GM18867 (cell line): Measurements from ENCODE around the gene SLC6A12.

Experiments
- ATAC-seq: cut with Tn5 transposase; IDR thresholded peaks from one replicate; pipeline ENCODE4 v1.9.1; 2021; ENCODE audit warnings: mild to moderate bottlenecking, moderate library complexity; ENCODE audit not compliant: unreplicated experiment

Gene SLC6A12

DNA sequence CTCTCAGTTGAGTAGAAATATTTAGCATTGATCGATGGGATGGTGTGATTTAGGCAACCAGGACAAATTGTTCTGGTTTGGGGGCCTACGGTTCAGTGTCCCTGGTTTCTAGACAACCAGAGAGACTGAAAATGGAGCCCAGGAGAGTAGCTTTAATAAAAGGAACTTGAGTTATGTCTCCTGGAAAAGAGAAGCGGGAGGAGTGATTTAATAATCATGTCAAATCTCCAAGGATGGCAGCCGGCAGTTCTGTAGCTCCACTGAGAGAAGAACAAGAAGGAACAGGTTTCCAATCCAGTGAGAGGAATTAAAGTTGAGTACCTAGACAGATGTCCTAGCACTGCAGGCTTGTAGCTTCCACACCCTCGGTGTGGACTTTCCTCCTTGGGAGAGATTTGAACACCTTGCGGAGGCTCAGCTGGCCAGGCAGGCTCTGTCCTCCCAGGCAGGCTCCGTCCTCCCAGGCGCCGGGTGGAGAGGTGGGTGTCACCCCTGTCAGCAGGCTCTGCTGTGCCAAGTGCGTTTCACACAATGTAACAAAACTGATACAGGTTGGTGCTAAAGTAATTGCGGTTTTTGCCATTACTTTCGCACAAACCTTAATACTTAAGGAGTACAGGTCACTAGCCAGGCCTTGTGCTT lies 45.9 kb downstream of the SLC6A12 start:
- ATAC-seq, result no peak

GRCh38 chr12:166425-167075 lies 47.4 kb downstream of the SLC6A12 start:
- no peak for ATAC-seq

DNA sequence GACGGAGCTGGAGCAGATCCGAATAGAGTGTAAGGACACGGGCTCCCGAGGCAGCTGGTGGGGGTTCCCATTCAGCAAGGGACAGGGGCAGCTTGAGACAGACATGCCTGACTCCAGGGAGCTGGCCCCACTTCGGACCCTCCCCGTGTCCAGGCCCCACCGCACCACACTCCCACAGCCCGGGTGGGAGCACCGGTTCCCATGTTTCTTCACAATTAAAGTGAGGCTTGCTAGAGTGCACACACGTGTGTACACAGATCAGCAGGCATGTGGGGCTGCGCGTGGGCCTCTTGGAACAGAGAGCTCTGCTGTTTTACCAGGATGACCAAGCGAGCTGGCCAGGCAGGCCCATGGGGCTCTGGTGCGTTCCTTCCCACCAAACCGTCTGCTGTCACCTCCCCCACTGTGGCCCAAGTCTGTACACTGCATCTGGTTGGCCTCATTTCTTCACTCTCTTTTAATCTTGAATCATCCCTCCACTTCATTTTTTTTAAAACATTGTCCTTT lies 48.0 kb downstream of the SLC6A12 start:
- ATAC-seq, result no peak

GRCh38 chr12:164207-164606 lies 49.8 kb downstream of the SLC6A12 start:
- no peak for ATAC-seq

GRCh38 chr12:163406-163986 lies 50.5 kb downstream of the SLC6A12 start:
- ATAC-seq, result no peak

- ATAC-seq, result no peak
Observed at GRCh38 chr12:162467-163307, 51.3 kb downstream of the SLC6A12 start.

DNA sequence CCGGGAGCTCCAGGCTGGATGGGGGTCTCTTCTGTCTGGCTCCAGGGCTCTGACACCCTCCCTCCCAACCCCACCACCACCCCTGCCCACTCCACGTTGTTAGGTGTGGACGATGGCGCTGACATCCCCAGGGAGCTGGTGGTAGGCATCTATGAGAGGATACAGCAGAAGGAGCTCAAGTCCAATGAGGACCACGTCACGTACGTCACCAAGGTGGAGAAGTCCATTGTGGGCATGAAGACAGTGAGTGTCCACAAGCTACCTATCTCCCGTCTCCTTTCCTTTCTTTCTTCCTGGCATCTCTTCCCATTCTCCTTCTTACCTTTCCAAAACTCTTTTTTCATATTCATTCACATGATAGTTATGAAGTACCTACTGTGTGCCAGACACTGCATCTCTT lies 52.1 kb downstream of the SLC6A12 start:
- no peak for ATAC-seq

DNA sequence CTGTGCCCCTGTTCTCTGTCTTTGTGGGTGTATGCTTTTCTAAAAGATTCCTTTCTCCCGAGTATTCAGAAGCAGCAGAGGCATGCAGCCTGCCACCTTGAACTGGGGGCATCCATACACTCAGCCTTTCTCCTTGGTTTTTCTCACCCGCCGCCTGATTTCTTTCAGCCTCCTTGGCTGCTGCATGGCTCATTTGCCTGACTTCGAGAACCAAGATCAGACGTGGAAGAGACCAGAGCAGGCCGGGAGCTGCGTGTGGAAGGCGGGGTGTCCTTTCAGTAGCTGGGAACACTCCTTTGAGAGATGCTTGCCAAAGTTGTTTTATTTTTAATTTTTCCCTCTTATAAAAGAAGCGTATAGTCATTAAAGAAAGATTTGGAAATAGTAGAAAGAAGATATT lies 53.1 kb downstream of the SLC6A12 start:
- no peak for ATAC-seq

DNA sequence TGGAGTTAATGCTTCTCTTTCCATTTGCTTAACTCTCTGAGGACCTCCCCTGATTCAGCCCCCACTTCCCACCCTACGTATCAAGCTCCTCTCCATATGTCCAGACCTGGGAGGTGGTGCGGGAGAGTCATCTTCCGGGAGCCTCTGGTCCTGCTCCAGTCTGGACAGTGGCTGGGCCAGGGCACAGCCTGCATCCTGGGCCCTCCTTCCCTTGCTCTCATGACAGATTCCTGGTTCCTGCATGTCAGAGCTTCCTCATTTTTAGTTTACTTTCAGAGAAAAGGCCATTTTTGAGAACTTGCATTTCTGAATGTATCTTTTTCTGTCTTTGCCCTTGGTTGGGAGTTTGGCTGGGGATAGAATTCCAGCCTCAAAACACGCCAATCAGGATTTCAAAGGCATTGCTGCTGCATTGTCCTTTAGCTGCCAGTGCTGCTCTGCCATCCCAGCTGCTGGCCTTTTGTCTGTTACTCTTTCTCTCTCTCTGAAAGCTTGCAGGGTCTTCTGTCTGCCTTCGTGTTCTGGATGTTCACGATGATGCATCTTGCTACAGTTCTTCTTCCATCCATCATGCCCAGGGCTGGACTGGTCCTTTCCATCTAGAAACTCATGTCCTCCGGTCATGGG lies 54.7 kb downstream of the SLC6A12 start:
- ATAC-seq, result no peak

- no peak for ATAC-seq
Observed at GRCh38 chr12:157644-158043, 56.3 kb downstream of the SLC6A12 start.

DNA sequence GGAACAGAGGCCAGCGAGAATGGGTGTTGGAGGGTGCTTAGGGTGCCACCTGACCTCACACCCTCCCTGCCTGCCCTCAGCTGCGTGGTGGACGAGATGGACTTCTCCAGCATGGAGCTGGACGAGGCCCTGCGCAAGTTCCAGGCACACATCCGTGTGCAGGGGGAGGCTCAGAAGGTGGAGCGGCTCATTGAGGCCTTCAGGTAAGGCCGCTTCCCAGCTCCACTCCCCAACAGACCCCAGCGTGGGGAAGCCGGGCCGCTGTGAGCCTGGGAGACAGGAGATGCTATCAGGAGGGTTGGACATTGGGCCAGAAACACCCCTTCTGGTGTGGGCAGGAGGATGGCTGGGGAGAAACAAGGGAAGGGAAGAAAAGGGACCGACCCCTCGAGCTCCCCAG lies 57.0 kb downstream of the SLC6A12 start:
- ATAC-seq, result no peak

GRCh38 chr12:155646-156045 lies 58.3 kb downstream of the SLC6A12 start:
- ATAC-seq, result no peak

DNA sequence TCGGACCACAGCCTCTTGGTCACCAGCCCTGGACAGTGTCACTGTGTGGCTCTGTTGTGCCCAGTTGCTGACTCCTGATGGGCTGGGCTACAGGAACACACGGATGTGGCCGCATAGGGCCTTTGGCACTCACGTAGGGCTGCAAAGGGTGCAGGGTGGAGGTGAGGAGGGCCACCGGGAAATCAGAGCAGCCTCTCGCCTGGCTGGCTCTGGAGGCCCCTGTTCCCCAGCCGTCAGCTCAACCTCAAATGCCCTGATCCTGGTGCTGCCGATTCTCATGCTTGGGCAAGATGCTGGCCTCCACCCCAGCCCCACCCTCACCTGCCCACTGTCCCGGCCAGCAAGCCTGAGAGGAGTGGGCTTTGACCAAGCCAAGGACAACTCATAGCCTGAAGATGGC lies 59.0 kb downstream of the SLC6A12 start:
- ATAC-seq, result no peak

GRCh38 chr12:154058-154457 lies 59.9 kb downstream of the SLC6A12 start:
- no peak for ATAC-seq

- ATAC-seq, result peak; percentile 62
Observed at GRCh38 chr12:153080-153746, 60.7 kb downstream of the SLC6A12 start.

- ATAC-seq, result no peak
Observed at GRCh38 chr12:152440-152839, 61.5 kb downstream of the SLC6A12 start.

- no peak for ATAC-seq
Observed at GRCh38 chr12:151579-151978, 62.4 kb downstream of the SLC6A12 start.

DNA sequence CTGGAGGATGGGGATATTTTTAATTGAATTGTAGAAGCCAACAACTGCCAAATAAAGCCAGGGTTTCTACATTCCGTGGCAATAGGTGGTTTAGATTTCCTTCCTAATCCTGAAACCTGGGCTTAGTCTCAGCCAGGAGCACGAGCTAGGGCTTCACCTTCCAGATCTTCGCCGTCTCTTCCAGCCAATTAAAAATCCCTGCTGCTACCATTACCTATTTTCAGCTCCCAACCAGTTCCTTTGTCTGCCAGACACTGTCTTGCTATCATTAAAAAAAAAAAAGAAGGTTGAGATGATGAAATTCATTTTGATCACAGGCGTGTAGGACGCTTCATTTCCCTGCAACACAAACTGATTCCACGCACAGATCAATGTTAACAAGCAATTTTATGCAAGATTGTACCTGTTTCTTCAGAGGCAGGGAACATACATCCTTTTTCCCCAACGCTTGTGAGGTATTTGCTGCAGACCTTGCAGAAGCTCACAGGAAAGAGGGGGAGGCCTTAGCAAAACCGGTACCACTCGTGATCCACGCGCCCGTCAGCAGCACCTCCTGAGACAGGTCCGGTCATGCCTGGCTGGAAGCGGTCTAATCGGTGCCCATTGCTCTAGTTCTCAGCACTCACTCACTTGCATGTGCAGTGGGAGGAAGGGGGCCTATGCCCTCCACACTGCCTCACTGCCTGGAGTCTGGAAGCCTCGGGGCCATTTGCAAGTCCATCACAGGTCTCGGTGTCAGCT lies 65.1 kb downstream of the SLC6A12 start:
- no peak for ATAC-seq

DNA sequence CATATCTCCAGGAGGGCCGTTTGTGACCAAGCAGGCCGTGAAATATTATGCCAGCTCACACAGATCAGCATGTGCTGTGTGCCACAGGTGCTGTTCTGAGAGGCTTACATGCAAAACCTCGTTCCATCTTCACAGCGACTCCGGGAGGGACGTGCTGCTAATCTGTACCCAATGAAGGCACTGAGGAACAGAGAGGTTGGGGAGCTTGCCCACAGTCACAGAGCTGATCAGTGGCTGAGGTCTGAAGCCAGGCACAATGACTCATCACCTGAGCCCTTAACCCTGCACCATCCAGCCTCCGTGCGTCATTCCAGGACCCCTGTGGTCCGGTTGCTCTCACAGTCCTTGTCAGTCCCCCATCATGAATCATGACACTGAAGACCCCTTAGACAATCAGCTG lies 66.7 kb downstream of the SLC6A12 start:
- ATAC-seq, result no peak
